UCSD-AML1 (cell line): ENCODE measurements around the gene SPRING1.
"Not testable (repeated sequence)": the region's sequence is repeated elsewhere in the genome, so short reads cannot be mapped to it uniquely, and the experiment has no call there.

Source experiments
- DNase-seq: peaks from one replicate; lab custom pipeline; 2025; ENCODE audit not compliant: unreplicated experiment; lab: John Stamatoyannopoulos, UW

SPRING1 gene, protein sequence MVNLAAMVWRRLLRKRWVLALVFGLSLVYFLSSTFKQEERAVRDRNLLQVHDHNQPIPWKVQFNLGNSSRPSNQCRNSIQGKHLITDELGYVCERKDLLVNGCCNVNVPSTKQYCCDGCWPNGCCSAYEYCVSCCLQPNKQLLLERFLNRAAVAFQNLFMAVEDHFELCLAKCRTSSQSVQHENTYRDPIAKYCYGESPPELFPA

GRCh38 chr12:116737774-116738657 is at the start of gene SPRING1, which contains the start of gene RNFT2:
Gene SPRING1 (minus strand): TSS chr12:116738069. CDS start chr12:116737900, 169 bp downstream.
Gene RNFT2 (plus strand): TSS chr12:116738315. CDS start chr12:116740498, 2,183 bp downstream.
- peak; percentile 98 for DNase-seq

- DNase-seq: no peak
Observed at GRCh38 chr12:116784238-116784612, 46.4 kb upstream of the SPRING1 start.

DNA sequence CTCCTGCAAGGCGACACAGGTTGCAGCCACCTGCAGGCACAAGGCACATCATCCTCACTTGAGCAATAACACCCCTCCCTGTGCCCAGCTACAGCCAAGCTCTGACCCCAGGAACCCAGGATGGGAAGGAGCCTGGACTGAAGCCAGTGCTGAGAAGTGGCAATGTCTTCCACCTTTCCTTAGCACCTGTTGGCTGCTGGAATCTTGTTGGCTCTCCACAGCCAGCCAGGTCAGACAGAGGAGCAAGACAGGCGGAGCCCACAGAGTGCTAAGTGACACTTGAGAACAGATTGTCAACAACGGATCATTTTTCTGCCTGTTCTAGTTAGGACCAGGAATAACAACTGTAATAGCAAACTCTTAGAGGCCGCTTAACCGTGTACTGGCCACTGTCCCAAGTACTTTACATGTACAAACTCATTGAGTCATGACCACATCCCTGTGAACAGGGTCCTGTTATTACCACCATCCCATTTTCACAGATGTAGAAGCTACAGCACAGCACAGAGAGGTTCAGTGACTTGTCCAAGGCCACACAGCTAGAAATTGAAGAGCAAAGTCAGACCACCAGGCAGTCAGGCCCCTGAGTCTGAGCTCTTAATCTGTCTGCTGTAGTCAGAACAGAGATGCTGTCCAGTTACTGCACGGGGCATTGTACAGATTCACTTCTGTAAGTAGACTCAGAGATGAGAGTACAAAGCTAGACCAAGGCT is 45.8 kb upstream of the SPRING1 start:
- no peak for DNase-seq

- no peak for DNase-seq
Observed at GRCh38 chr12:116780942-116781341, 43.1 kb upstream of the SPRING1 start.

GRCh38 chr12:116779597-116779996 is 41.7 kb upstream of the SPRING1 start:
- no peak for DNase-seq

- no peak for DNase-seq
Observed at GRCh38 chr12:116777245-116777644, 39.4 kb upstream of the SPRING1 start.

DNA sequence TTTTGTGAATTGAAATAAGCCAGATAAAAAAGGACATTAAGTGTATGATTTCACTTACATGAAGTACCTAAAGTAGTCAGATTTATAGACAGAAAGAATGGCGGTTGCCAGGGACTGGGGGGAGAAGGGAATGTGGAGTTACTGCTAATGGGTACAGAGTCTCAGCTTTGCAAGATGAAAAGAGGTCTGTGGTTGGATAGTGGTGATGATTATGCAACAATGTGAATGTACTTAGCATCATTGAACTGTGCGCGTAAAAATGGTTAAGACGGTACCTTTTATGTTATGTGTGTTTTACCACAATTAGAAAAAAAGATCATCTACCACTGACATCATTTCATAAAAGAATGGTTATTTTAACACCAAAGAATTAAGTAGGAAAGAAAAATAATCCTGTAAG is 36.2 kb upstream of the SPRING1 start:
- no peak for DNase-seq

DNA sequence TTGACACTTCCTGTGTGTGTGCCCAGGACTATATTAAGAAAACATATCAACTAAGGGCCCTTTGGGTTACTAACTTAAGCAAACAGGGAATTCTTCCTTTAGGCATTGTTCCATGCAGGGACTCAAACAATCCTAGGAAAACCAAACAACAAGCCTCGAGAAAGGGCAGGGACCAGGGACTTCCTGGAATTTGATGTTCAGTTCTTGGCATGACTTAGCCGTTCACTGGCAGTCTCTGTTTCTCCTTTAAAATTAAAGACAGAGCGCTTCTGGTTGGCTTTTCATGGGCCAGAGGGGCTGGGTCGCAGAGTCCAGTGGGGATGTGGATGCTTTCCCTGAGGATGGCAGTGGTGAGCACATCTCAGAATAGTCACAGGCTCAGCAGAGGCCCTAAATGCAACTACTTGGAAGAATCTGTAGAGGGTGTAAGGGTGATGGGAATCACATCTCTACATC is 35.4 kb upstream of the SPRING1 start:
- no peak for DNase-seq

GRCh38 chr12:116771651-116772050 is 33.8 kb upstream of the SPRING1 start:
- DNase-seq: no peak

- no peak for DNase-seq
Observed at GRCh38 chr12:116766746-116767145, 28.9 kb upstream of the SPRING1 start.

GRCh38 chr12:116766285-116766684 is 28.4 kb upstream of the SPRING1 start:
- no peak for DNase-seq

DNA sequence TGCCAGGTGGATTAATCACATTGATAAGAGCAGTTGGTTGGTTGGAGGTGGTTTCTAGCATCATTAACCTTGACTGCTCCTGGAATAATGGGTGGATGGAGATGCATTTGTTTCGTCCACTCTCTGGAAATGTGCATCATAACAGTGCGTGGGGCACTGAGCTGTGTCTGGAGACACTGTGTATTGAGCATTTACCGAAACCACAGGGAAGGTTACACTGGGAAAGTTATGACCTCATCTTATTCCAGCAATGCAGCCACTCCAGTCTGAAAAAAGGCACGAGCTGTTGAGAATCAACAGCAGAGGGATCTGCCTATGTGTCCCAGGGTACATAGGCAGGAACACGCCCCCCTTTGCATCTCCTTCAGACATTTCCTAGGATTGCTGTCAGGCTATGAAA is 27.4 kb upstream of the SPRING1 start:
- no peak for DNase-seq

DNA sequence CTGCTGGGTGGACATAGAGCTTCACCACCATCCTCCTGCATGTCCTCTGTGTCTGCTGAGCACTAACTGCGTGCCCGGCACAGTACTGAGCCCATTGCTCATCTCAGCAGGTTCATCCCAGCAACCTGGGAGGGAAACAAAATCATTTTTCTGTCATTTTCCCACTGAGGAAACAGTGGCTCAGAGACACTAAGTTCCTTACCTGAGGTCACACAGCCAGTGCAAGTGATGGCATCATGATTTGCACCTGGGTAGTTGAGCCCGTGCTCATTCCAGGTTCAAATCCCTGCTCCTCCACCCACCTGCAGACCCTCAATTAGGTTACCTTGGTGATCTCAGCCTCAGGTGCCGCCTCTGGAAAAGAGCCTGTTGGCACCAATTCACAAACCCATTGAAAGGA is 23.6 kb upstream of the SPRING1 start:
- DNase-seq: no peak

GRCh38 chr12:116760622-116761020 is 22.8 kb upstream of the SPRING1 start:
- DNase-seq: no peak

DNA sequence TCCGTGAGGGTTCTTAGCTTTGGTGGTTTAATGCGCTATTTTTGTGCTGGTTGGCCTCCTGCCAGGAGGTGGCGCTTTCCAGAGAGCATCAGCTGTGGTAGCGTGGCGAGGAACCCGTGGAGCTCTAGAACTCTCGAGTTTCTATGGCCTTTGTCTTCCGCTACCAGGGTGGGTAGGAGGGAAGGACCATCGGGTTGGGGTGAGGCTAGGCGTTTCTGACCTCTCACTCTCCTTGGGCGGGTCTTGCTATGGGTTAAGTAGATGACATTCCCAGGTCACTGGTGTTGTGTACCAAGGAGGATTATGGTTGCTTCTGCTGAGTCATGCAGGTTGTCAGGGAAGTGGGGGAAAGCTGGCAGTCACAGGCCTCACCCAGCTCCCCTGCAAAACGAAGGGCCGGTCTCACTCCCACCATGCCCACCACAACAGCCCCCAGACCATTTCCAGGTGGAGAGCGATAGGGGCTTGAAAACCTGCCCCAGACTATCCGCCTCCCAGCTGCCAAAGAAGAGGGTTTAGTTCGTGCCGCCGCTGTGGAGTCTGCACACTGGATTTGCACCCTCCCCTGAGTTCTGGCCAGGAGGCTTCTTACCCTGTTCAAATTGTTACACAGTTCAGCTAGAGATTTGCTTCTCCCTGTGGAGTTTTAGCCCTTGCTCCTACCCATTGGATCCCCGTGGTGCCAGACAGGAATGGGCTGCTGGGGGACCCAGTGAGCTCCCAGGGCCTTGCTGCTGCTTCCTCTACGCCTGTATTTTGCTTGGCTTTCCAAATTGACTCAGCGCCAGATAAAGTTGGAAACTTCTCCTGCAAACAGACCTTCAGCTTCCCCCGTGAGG is 22.1 kb upstream of the SPRING1 start:
- DNase-seq: peak; percentile 64

DNA sequence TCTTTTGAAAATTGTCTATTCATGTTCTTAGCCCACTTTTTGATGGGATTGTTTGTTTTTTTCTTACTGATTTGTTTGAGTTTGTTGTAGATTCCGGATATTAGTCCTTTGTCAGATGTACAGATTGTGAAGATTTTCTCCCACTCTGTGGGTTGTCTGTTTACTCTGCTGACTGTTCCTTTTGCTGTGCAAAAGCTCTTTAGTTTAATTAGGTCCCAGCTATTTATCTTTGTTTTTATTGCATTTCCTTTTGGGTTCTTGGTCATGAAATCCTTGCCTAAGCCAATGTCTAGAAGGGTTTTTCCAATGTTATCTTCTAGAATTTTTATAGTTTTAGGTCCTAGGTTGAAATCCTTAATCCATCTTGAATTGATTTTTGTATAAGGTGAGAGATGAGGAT is 16.9 kb upstream of the SPRING1 start:
- not testable (repeated sequence) for DNase-seq

DNA sequence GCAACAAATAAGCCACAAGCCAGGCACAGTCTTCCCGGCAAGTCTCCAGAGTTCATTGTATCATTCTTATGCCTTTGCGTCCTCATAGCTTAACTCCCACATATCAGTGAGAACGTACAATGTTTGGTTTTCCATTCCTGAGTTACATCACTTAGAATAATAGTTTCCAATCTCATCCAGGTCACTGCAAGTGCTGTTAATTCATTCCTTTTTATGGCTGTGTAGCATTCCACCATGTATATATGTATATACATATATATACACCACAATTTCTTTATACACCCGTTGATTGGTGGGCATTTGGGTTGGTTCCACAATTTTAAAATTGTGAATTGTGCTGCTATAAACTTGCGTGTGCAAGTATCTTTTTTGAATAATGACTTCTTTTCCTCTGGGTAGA is 16.2 kb upstream of the SPRING1 start:
- DNase-seq: not testable (repeated sequence)

DNA sequence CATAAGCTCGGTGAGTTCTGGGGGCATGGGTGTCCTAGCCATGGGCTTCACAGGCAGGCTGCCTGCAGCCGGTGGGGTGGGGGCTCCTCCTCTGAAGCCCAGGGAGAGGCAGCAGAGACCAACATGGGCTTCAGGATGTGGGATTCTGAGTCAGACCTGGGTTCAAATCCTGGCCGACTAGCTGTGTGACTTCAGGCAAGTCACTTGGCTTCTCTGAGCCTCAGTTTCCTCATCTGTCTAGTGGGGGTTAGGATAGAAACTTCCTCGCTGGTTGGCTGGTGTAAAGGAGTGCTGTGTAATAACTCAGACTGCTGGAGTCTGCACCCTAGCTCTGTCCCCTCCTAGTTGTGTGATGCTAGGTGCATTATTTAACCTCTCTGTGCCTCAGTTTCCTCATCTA is 12.4 kb upstream of the SPRING1 start:
- no peak for DNase-seq

DNA sequence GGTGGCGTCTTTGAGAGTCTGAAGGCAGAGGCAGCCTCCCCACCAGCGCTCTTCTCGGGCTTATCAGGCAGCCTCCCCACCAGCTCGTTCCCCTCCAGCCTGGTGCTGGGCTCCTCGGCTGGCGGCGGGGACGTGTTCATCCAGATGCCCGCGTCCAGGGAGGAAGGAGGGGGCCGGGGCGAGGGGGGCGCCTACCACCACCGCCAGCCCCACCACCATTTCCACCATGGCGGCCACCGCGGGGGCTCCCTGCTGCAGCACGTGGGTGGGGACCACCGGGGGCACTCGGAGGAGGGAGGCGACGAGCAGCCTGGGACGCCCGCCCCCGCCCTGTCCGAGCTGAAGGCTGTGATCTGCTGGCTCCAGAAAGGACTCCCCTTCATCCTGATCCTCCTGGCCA is 12.0 kb upstream of the SPRING1 start:
- DNase-seq: no peak

DNA sequence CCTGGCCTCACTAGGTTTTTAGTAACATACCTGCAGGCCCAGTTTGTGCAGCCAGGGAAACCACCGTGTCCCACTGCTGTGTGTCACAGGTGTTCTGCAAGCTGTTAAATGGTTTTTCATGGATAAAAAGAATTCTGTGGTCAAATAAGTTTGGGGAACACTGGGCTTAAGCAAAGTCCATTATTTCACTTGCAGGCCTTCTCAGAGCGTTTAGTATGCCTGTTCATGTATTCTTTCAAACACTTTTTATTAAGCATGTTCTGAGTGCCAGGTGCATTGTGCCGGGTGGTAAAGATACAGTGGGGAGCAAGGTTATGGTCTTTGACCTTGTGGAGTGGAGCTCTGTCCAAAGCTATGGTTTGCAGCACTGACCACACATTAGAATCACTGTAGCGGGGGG is 7.7 kb upstream of the SPRING1 start:
- DNase-seq: no peak

GRCh38 chr12:116744766-116745165 is 6.9 kb upstream of the SPRING1 start:
- no peak for DNase-seq
